Measurements from ENCODE around the gene VAV2.

VAV2 gene

GRCh38 chr9:133837627-133838597, 154.2 kb downstream of the VAV2 start:
- Histone ChIP-seq H3K9ac (ENCODE audit: low read length) (no peak overlapping the region), H3K27me3 (ENCODE audit: control insufficient read depth, insufficient read depth, low read length) (no peaks in the 10 kb centered on the region), H3K4me1 (ENCODE audit: control insufficient read depth, low read depth, low read length) (peaks cover 26% of the 10 kb centered on the region), H3K27ac (ENCODE audit: low read length) (no peak overlapping the region), H3K36me3 (ENCODE audit: control insufficient read depth, low read depth, low read length) (no peaks in the 10 kb centered on the region), H3K4me3 (ENCODE audit: low read length) (no peak overlapping the region), H3K9me3 (ENCODE audit: control insufficient read depth, low read depth, low read length) (no peaks in the 10 kb centered on the region)

GRCh38 chr9:133836818-133837217, 155.3 kb downstream of the VAV2 start:
- Histone ChIP-seq H3K27me3 (ENCODE audit: control insufficient read depth, insufficient read depth, low read length) (no peaks in the 10 kb centered on the region), H3K4me1 (ENCODE audit: control insufficient read depth, low read depth, low read length) (peaks cover 20% of the 10 kb centered on the region), H3K27ac (ENCODE audit: low read length) (no peak overlapping the region), H3K9ac (ENCODE audit: low read length) (no peak overlapping the region), H3K9me3 (ENCODE audit: control insufficient read depth, low read depth, low read length) (no peaks in the 10 kb centered on the region), H3K4me3 (ENCODE audit: low read length) (no peak overlapping the region), H3K36me3 (ENCODE audit: control insufficient read depth, low read depth, low read length) (no peaks in the 10 kb centered on the region)

- Histone ChIP-seq H3K27ac (ENCODE audit: low read length) (no peak overlapping the region), H3K4me3 (ENCODE audit: low read length) (no peak overlapping the region)
These were observed 155.9 kb downstream of the VAV2 start for GRCh38 chr9:133836001-133836758.

GRCh38 chr9:133835262-133835901, 156.7 kb downstream of the VAV2 start:
- Histone ChIP-seq H3K27ac (ENCODE audit: low read length) (no peak overlapping the region), H3K4me1 (ENCODE audit: control insufficient read depth, low read depth, low read length) (peaks cover 16% of the 10 kb centered on the region), H3K4me3 (ENCODE audit: low read length) (no peak overlapping the region), H3K9ac (ENCODE audit: low read length) (no peak overlapping the region), H3K36me3 (ENCODE audit: control insufficient read depth, low read depth, low read length) (no peaks in the 10 kb centered on the region), H3K9me3 (ENCODE audit: control insufficient read depth, low read depth, low read length) (no peaks in the 10 kb centered on the region), H3K27me3 (ENCODE audit: control insufficient read depth, insufficient read depth, low read length) (no peaks in the 10 kb centered on the region)

More at GRCh38 chr9:133836001-133836758, 155.9 kb downstream of the VAV2 start:
- no peaks in the 10 kb centered on the region for H3K9me3 ChIP-seq (ENCODE audit: control insufficient read depth, low read depth, low read length)
- peaks cover 17% of the 10 kb centered on the region for H3K4me1 ChIP-seq (ENCODE audit: control insufficient read depth, low read depth, low read length)
- H3K9ac ChIP-seq (ENCODE audit: low read length): no peak overlapping the region
- no peaks in the 10 kb centered on the region for H3K36me3 ChIP-seq (ENCODE audit: control insufficient read depth, low read depth, low read length)
- no peaks in the 10 kb centered on the region for H3K27me3 ChIP-seq (ENCODE audit: control insufficient read depth, insufficient read depth, low read length)

- Histone ChIP-seq H3K27me3 (ENCODE audit: control insufficient read depth, insufficient read depth, low read length) (no peaks in the 10 kb centered on the region), H3K9me3 (ENCODE audit: control insufficient read depth, low read depth, low read length) (no peaks in the 10 kb centered on the region), H3K4me1 (ENCODE audit: control insufficient read depth, low read depth, low read length) (peaks cover 6% of the 10 kb centered on the region), H3K27ac (ENCODE audit: low read length) (no peak overlapping the region), H3K9ac (ENCODE audit: low read length) (no peak overlapping the region), H3K36me3 (ENCODE audit: control insufficient read depth, low read depth, low read length) (no peaks in the 10 kb centered on the region), H3K4me3 (ENCODE audit: low read length) (no peak overlapping the region)
These were observed 157.8 kb downstream of the VAV2 start for GRCh38 chr9:133834080-133834976.

- Histone ChIP-seq H3K4me1 (ENCODE audit: control insufficient read depth, low read depth, low read length) (peaks cover 6% of the 10 kb centered on the region), H3K9me3 (ENCODE audit: control insufficient read depth, low read depth, low read length) (no peaks in the 10 kb centered on the region), H3K27me3 (ENCODE audit: control insufficient read depth, insufficient read depth, low read length) (no peaks in the 10 kb centered on the region), H3K4me3 (ENCODE audit: low read length) (no peak overlapping the region), H3K27ac (ENCODE audit: low read length) (no peak overlapping the region), H3K9ac (ENCODE audit: low read length) (no peak overlapping the region), H3K36me3 (ENCODE audit: control insufficient read depth, low read depth, low read length) (no peaks in the 10 kb centered on the region)
These were observed 158.6 kb downstream of the VAV2 start for GRCh38 chr9:133833388-133834025.

- no peaks in the 10 kb centered on the region for H3K36me3 ChIP-seq (ENCODE audit: control insufficient read depth, low read depth, low read length)
- peaks cover 6% of the 10 kb centered on the region for H3K4me1 ChIP-seq (ENCODE audit: control insufficient read depth, low read depth, low read length)
- no peaks in the 10 kb centered on the region for H3K27me3 ChIP-seq (ENCODE audit: control insufficient read depth, insufficient read depth, low read length)
- no peaks in the 10 kb centered on the region for H3K9me3 ChIP-seq (ENCODE audit: control insufficient read depth, low read depth, low read length)
- H3K9ac ChIP-seq (ENCODE audit: low read length): no peak overlapping the region
- H3K4me3 ChIP-seq (ENCODE audit: low read length): no peak overlapping the region
- no peak overlapping the region for H3K27ac ChIP-seq (ENCODE audit: low read length)
These were observed 159.2 kb downstream of the VAV2 start for GRCh38 chr9:133832877-133833276.

GRCh38 chr9:133830711-133831110, 161.4 kb downstream of the VAV2 start:
- Histone ChIP-seq H3K4me3 (ENCODE audit: low read length) (no peak overlapping the region), H3K27me3 (ENCODE audit: control insufficient read depth, insufficient read depth, low read length) (no peaks in the 10 kb centered on the region), H3K27ac (ENCODE audit: low read length) (no peak overlapping the region), H3K4me1 (ENCODE audit: control insufficient read depth, low read depth, low read length) (peaks cover 10% of the 10 kb centered on the region), H3K9me3 (ENCODE audit: control insufficient read depth, low read depth, low read length) (no peaks in the 10 kb centered on the region), H3K9ac (ENCODE audit: low read length) (no peak overlapping the region), H3K36me3 (ENCODE audit: control insufficient read depth, low read depth, low read length) (no peaks in the 10 kb centered on the region)

- H3K36me3 ChIP-seq (ENCODE audit: control insufficient read depth, low read depth, low read length): no peaks in the 10 kb centered on the region
- H3K9ac ChIP-seq (ENCODE audit: low read length): no peak overlapping the region
- peaks cover 13% of the 10 kb centered on the region for H3K4me1 ChIP-seq (ENCODE audit: control insufficient read depth, low read depth, low read length)
- no peak overlapping the region for H3K27ac ChIP-seq (ENCODE audit: low read length)
- H3K9me3 ChIP-seq (ENCODE audit: control insufficient read depth, low read depth, low read length): no peaks in the 10 kb centered on the region
- H3K27me3 ChIP-seq (ENCODE audit: control insufficient read depth, insufficient read depth, low read length): no peaks in the 10 kb centered on the region
- no peak overlapping the region for H3K4me3 ChIP-seq (ENCODE audit: low read length)
These were observed 161.8 kb downstream of the VAV2 start for GRCh38 chr9:133830310-133830709.

- H3K27ac ChIP-seq (ENCODE audit: low read length): no peak overlapping the region
- H3K36me3 ChIP-seq (ENCODE audit: control insufficient read depth, low read depth, low read length): no peaks in the 10 kb centered on the region
- H3K4me3 ChIP-seq (ENCODE audit: low read length): no peak overlapping the region
- H3K27me3 ChIP-seq (ENCODE audit: control insufficient read depth, insufficient read depth, low read length): no peaks in the 10 kb centered on the region
- no peaks in the 10 kb centered on the region for H3K9me3 ChIP-seq (ENCODE audit: control insufficient read depth, low read depth, low read length)
- no peak overlapping the region for H3K9ac ChIP-seq (ENCODE audit: low read length)
- H3K4me1 ChIP-seq (ENCODE audit: control insufficient read depth, low read depth, low read length): peaks cover 28% of the 10 kb centered on the region
These were observed 163.7 kb downstream of the VAV2 start for GRCh38 chr9:133828338-133828997.
